Kidney epithelial cell (primary cell): ENCODE results near the gene RPH3AL. TPM values are rescaled to one million over a fixed set of nuclear protein-coding genes. Genes with fewer than 3 reads are reported as not detected.

Experiments
- DNase-seq: peaks from one replicate; pipeline ENCODE4 v3.0.0-alpha.2; 2010; ENCODE audit warnings: low read depth
- H3K27me3 ChIP-seq: 2 replicates; pipeline ENCODE4 v1.6.0; 2011; ENCODE audit warnings: low read length; ENCODE audit not compliant: control insufficient read depth, insufficient read depth
- H3K36me3 ChIP-seq: 2 replicates; pipeline ENCODE4 v1.5.1; 2011; ENCODE audit warnings: low read length; ENCODE audit not compliant: control insufficient read depth, insufficient read depth
- H3K4me3 ChIP-seq: 2 replicates; pipeline ENCODE4 v1.5.1; 2011; ENCODE audit warnings: low read depth, mild to moderate bottlenecking, control low read depth, low read length
- CTCF ChIP-seq: IDR thresholded peaks from 2 replicates; pipeline ENCODE4 v1.5.1; 2011; ENCODE audit warnings: mild to moderate bottlenecking, moderate library complexity, low read length, control low read depth, inconsistent platforms; ENCODE audit not compliant: insufficient read depth, poor library complexity, severe bottlenecking
- total RNA-seq: library from RNA; depleted of rRNA; stranded (reverse); fragments of >200 nt; gene quantifications from 2 replicates; pipeline ENCODE4 v1.2.3, GENCODE V29; 2015

Gene RPH3AL
- total RNA-seq, 1 donor from 2014 or later = 15.1 TPM

DNA sequence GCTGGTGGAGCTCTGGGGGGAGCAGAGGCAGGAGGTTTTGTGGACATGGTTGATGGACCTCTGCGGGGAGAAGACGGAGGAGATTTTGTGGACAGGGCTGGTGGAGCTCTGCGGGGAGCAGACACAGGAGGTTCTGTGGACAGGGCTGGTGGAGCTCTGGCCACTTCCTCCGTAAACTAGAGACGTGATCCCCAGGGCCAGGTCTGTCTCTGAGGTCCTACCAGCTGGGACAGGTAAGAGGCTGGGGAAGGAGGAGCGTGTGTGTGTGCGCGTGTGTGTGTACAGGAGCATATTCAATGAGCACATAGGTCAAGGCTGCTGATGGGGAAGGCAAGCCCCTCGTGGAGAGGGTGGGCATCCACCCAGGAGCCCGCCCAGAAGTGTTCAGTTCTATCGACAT is 20.6 kb downstream of the RPH3AL start:
- DNase-seq = no peak
- Histone ChIP-seq H3K27me3 (no peaks in the 10 kb centered on the region), H3K36me3 (no peaks in the 10 kb centered on the region), H3K4me3 (no peak overlapping the region)
- no peak for TF ChIP-seq CTCF

GRCh38 chr17:330993-331701 is 21.5 kb downstream of the RPH3AL start:
- no peak for DNase-seq
- no peak for TF ChIP-seq CTCF
- H3K27me3 ChIP-seq = no peaks in the 10 kb centered on the region
- no peaks in the 10 kb centered on the region for H3K36me3 ChIP-seq
- H3K4me3 ChIP-seq = no peak overlapping the region

DNA sequence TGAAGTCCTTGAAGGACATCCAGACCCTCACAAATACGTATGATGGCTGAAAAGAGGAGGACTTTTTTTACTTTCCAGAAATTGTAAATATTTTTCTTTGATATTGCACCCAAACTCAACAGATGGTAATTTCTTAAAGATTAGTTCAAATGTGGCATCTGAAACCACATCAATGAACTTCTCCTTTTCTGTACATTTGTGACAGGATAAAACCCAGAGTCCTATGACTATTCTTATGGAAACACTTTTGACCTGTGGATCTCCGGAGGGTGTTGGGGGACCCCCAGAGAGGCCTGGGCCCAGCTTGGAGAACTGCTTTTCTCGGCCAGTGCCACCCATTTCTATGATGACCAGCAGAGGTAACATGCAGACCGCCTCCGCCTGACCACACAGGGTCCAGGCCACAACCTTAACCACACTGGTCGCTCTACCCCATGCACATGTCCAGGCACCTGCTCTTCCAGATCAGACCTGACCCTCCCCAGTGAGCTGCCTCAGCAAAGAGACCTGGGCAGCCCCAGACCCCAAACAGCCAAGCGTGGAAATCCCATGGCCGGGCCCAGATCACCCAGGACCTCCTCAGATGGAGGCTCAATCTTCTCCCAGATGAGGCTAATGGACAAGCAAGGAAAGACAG is 22.7 kb downstream of the RPH3AL start:
- no peak for DNase-seq
- Histone ChIP-seq H3K4me3 (no peak overlapping the region), H3K36me3 (no peaks in the 10 kb centered on the region), H3K27me3 (no peaks in the 10 kb centered on the region)
- TF ChIP-seq CTCF = no peak

- H3K36me3 ChIP-seq = no peaks in the 10 kb centered on the region
- DNase-seq = no peak
- no peak for TF ChIP-seq CTCF
- no peak overlapping the region for H3K4me3 ChIP-seq
- H3K27me3 ChIP-seq = no peaks in the 10 kb centered on the region
These were observed 24.6 kb downstream of the RPH3AL start for GRCh38 chr17:327971-328370.

DNA sequence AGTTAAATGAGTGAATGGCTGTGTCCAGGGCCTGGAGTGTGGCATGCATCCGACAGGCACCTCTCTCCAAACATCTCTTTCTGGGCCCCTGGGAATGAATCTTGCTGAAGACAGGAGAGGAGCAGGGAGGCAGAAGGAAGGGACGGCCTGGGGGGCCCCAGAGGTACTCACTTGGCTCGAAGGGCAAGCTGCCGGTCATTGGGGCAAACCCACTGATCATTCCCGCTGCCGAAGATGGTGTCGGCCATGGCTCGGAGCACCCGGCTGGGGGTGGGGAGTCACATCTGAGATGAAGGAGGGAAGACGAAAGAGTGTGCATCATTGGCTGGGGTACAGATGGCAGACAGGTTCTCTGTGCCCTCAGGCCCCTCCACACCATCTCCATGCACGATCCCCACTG is 25.3 kb downstream of the RPH3AL start:
- Histone ChIP-seq H3K4me3 (no peak overlapping the region), H3K36me3 (no peaks in the 10 kb centered on the region), H3K27me3 (no peaks in the 10 kb centered on the region)
- TF ChIP-seq CTCF = no peak
- no peak for DNase-seq

GRCh38 chr17:326010-326621 is 26.5 kb downstream of the RPH3AL start:
- H3K36me3 ChIP-seq = no peaks in the 10 kb centered on the region
- no peak overlapping the region for H3K4me3 ChIP-seq
- no peak for DNase-seq
- no peak for TF ChIP-seq CTCF
- H3K27me3 ChIP-seq = no peaks in the 10 kb centered on the region
